GM21723 (cell line): ENCODE measurements around the gene CCP110.

ENCODE experiments used
- ATAC-seq: cut with Tn5 transposase; IDR thresholded peaks from one replicate; pipeline ENCODE4 v1.9.1; 2021; ENCODE audit warnings: mild to moderate bottlenecking, moderate library complexity; ENCODE audit not compliant: unreplicated experiment

The CCP110 gene

GRCh38 chr16:19549673-19550072 is 25.9 kb downstream of the CCP110 start:
- no peak for ATAC-seq

- ATAC-seq = peak; percentile 96
Observed at GRCh38 chr16:19555186-19555937, 31.6 kb downstream of the CCP110 start, which contains the start of gene VPS35L. Gene VPS35L (plus strand): TSS chr16:19555703. CDS start chr16:19555730, 27 bp downstream.

- no peak for ATAC-seq
Observed at GRCh38 chr16:19555938-19556771, 32.4 kb downstream of the CCP110 start.

- ATAC-seq = no peak
Observed at GRCh38 chr16:19559242-19559910, 35.6 kb downstream of the CCP110 start.

GRCh38 chr16:19560078-19560477 is 36.3 kb downstream of the CCP110 start:
- ATAC-seq = no peak

- ATAC-seq = no peak
Observed at GRCh38 chr16:19563377-19563776, 39.6 kb downstream of the CCP110 start.

- no peak for ATAC-seq
Observed at GRCh38 chr16:19566362-19566761, 42.6 kb downstream of the CCP110 start.

- ATAC-seq = no peak
Observed at GRCh38 chr16:19567560-19567959, 43.8 kb downstream of the CCP110 start.

GRCh38 chr16:19573997-19574396 is 50.3 kb downstream of the CCP110 start:
- ATAC-seq = no peak

GRCh38 chr16:19574615-19575014 is 50.9 kb downstream of the CCP110 start:
- ATAC-seq = no peak

- ATAC-seq = no peak
Observed at GRCh38 chr16:19578378-19578971, 54.7 kb downstream of the CCP110 start.

GRCh38 chr16:19582050-19582831 is 58.5 kb downstream of the CCP110 start:
- no peak for ATAC-seq

- ATAC-seq = no peak
Observed at GRCh38 chr16:19583665-19584300, 60.0 kb downstream of the CCP110 start.

GRCh38 chr16:19588661-19589060 is 64.9 kb downstream of the CCP110 start:
- ATAC-seq = no peak

GRCh38 chr16:19589106-19589505 is 65.4 kb downstream of the CCP110 start:
- no peak for ATAC-seq

- ATAC-seq = no peak
Observed at GRCh38 chr16:19589771-19590302, 66.1 kb downstream of the CCP110 start.

- no peak for ATAC-seq
Observed at GRCh38 chr16:19595043-19595767, 71.5 kb downstream of the CCP110 start.

GRCh38 chr16:19598805-19599510 is 75.2 kb downstream of the CCP110 start:
- ATAC-seq = no peak
